Liver (tissue), 9 donors: ENCODE results near the gene PRELID3B. TPM values are rescaled to one million over a fixed set of nuclear protein-coding genes. Genes with fewer than 3 reads are reported as not detected.

Experiments
- DNase-seq: peaks from one replicate; pipeline ENCODE4 v3.0.0-alpha.2; 2017; ENCODE audit warnings: low spot score
- H3K27ac ChIP-seq, 2 donors: one replicate each; pipeline ENCODE4 v1.7.0; 2013; ENCODE audit warnings: inconsistent platforms in 2 of 2, low read length in 2 of 2, control low read depth in 1 of 2, low read depth in 1 of 2, mild to moderate bottlenecking in 1 of 2
- H3K27me3 ChIP-seq, 4 donors: one replicate each; pipeline versions ENCODE4 v1.6.1 to v1.7.0; 2013; ENCODE audit warnings: low read length in 3 of 4, inconsistent platforms in 1 of 4, mild to moderate bottlenecking in 1 of 4, moderate library complexity in 1 of 4; ENCODE audit not compliant: control insufficient read depth in 4 of 4, insufficient read depth in 4 of 4
- H3K36me3 ChIP-seq, 4 donors: one replicate each; pipeline versions ENCODE4 v1.6.1 to v1.7.0; 2013; ENCODE audit warnings: low read length in 3 of 4, mild to moderate bottlenecking in 3 of 4, low read depth in 1 of 4, moderate library complexity in 1 of 4; ENCODE audit not compliant: control insufficient read depth in 4 of 4, insufficient read depth in 3 of 4
- H3K4me1 ChIP-seq, 4 donors: one replicate each; pipeline versions ENCODE4 v1.6.1 to v1.7.0; 2013; ENCODE audit warnings: low read length in 3 of 4, mild to moderate bottlenecking in 3 of 4, moderate library complexity in 1 of 4; ENCODE audit not compliant: control insufficient read depth in 4 of 4, insufficient read depth in 4 of 4
- H3K4me3 ChIP-seq, 3 donors: one replicate each; pipeline versions ENCODE4 v1.6.1 to v1.7.0; 2013; ENCODE audit warnings: low read length in 3 of 3, control low read depth in 1 of 3, low read depth in 1 of 3, mild to moderate bottlenecking in 1 of 3
- H3K9ac ChIP-seq, 2 donors: one replicate each; pipeline ENCODE4 v1.7.0; 2013; ENCODE audit warnings: low read length in 2 of 2, mild to moderate bottlenecking in 2 of 2, moderate library complexity in 2 of 2, control low read depth in 1 of 2, low read depth in 1 of 2
- H3K9me3 ChIP-seq, 4 donors: one replicate each; pipeline versions ENCODE4 v1.6.1 to v1.7.0; 2013; ENCODE audit warnings: low read length in 3 of 4; ENCODE audit not compliant: control insufficient read depth in 4 of 4
- EGR1 ChIP-seq, 2 donors: IDR thresholded peaks; 2 replicates each; pipeline ENCODE4 v1.6.1; 2016 to 2018; ENCODE audit warnings: antibody characterized with exemption in 2 of 2, low read depth in 2 of 2
- FOXA1 ChIP-seq: IDR thresholded peaks from 2 replicates; pipeline ENCODE4 v1.6.1; 2016; ENCODE audit warnings: antibody characterized with exemption
- FOXA2 ChIP-seq: IDR thresholded peaks from 2 replicates; pipeline ENCODE4 v1.6.1; 2016; ENCODE audit warnings: antibody characterized with exemption
- GABPA ChIP-seq, 2 donors: IDR thresholded peaks in 1 of 2; conservative IDR thresholded peaks in 1 of 2; 2 replicates each; pipeline ENCODE4 v1.6.1; 2016; ENCODE audit warnings: antibody characterized with exemption in 2 of 2, mild to moderate bottlenecking in 1 of 2, moderate library complexity in 1 of 2
- HNF4A ChIP-seq, 2 donors: conservative IDR thresholded peaks; 2 replicates each; pipeline ENCODE4 v1.6.1; 2016; ENCODE audit warnings: antibody characterized with exemption in 2 of 2, mild to moderate bottlenecking in 2 of 2
- HNF4G ChIP-seq: IDR thresholded peaks from 2 replicates; pipeline ENCODE4 v1.6.1; 2016; ENCODE audit warnings: antibody characterized with exemption
- JUND ChIP-seq, 2 donors: IDR thresholded peaks; 2 replicates each; pipeline ENCODE4 v1.6.1; 2016; ENCODE audit warnings: antibody characterized with exemption in 2 of 2
- NR2F2 ChIP-seq: IDR thresholded peaks from 2 replicates; pipeline ENCODE4 v1.6.1; 2016; ENCODE audit warnings: antibody characterized with exemption
- RAD21 ChIP-seq, 2 donors: IDR thresholded peaks; 2 replicates each; pipeline ENCODE4 v1.6.1; 2016; ENCODE audit warnings: antibody characterized with exemption in 2 of 2, mild to moderate bottlenecking in 2 of 2
- RXRA ChIP-seq, 2 donors: IDR thresholded peaks; 2 replicates each; pipeline ENCODE4 v1.6.1; 2017 to 2018; ENCODE audit warnings: antibody characterized with exemption in 2 of 2, mild to moderate bottlenecking in 1 of 2
- SP1 ChIP-seq: IDR thresholded peaks from 2 replicates; pipeline ENCODE4 v1.6.1; 2018; ENCODE audit warnings: antibody characterized with exemption, mild to moderate bottlenecking
- TAF1 ChIP-seq: conservative IDR thresholded peaks from 2 replicates; pipeline ENCODE4 v1.6.1; 2016; ENCODE audit warnings: antibody characterized with exemption, mild to moderate bottlenecking
- YY1 ChIP-seq: IDR thresholded peaks from 2 replicates; pipeline ENCODE4 v1.6.1; 2016; ENCODE audit warnings: antibody characterized with exemption, mild to moderate bottlenecking
- WGBS: extraction: QIAGEN DNeasy Blood & Tissue Kit; methylation state at CpG from one replicate; pipeline ENCODE4 v1.1.7; 2013; 5-methylcytosine and 5-hydroxymethylcytosine counted together
- polyA plus RNA-seq, 2 donors: library from polyadenylated mRNA; stranded (reverse) in 1 of 2; unstranded in 1 of 2; fragments of 200-250 nt in 1 of 2; fragments of >200 nt in 1 of 2; fragmentation: Nextera tagmentation in 1 of 2; extraction: Ambion mirVana in 1 of 2; gene quantifications; one replicate each; pipeline versions ENCODE4 v1.2.1 to v1.2.3, GENCODE V29; 2013 to 2015
- total RNA-seq, 2 donors: library from RNA; depleted of rRNA; stranded (reverse); fragments of >200 nt; gene quantifications; one replicate each; pipeline ENCODE4 v1.2.3, GENCODE V29; 2014
- TF ChIP-seq, protein P1 (sequence below): fragments of 150-350 bp; IDR thresholded peaks from 2 replicates; pipeline ENCODE4 v1.5.1; 2017; ENCODE audit warnings: improper control_type of control experiment, low read depth, low read length; ENCODE audit not compliant: missing input control
- TF ChIP-seq, protein P2 (sequence below): IDR thresholded peaks from 2 replicates; pipeline ENCODE4 v1.6.1; 2016; ENCODE audit warnings: antibody characterized with exemption, mild to moderate bottlenecking
- TF ChIP-seq, protein P3 (sequence below): IDR thresholded peaks from 2 replicates; pipeline ENCODE4 v1.6.1; 2016; ENCODE audit warnings: antibody characterized with exemption
- TF ChIP-seq, protein P4 (sequence below): IDR thresholded peaks from 2 replicates; pipeline ENCODE4 v1.6.1; 2016; ENCODE audit warnings: antibody characterized with exemption
- TF ChIP-seq, protein P5 (sequence below): IDR thresholded peaks from 2 replicates; pipeline ENCODE4 v1.6.1; 2016; ENCODE audit warnings: antibody characterized with exemption
- donor health status: healthy.
- donor health status: healthy.
- donor health status: healthy.
- donor health status: healthy.
- donor health status: healthy.

Gene PRELID3B
- total and polyA plus RNA-seq, 4 donors: 18.2 to 38.1 (median 25.3) TPM

DNA sequence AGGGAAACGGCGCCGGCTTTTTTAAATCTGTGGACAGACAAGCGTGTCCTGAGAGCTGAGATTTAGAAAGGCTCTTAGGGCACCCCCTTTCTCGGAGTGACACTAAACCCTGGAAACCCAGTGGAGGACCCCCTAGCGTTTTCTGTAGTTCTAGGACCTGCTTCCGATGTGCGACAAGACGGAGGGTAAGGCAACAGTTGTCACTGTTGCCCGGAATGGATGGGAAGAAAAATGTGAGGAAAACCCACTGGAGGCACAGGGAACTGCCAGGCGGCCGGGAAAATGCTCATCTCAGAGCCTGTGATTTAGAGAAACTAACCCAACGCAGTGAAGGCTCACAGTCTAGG lies 9.9 kb downstream of the PRELID3B start:
- TF ChIP-seq TAF1 (peak; percentile 30), EGR1 (IDR thresholded peaks at IDR 0.05; ENCODE audit: low read depth in 2 of 2) (no peak)
- TF ChIP-seq, protein P1, sequence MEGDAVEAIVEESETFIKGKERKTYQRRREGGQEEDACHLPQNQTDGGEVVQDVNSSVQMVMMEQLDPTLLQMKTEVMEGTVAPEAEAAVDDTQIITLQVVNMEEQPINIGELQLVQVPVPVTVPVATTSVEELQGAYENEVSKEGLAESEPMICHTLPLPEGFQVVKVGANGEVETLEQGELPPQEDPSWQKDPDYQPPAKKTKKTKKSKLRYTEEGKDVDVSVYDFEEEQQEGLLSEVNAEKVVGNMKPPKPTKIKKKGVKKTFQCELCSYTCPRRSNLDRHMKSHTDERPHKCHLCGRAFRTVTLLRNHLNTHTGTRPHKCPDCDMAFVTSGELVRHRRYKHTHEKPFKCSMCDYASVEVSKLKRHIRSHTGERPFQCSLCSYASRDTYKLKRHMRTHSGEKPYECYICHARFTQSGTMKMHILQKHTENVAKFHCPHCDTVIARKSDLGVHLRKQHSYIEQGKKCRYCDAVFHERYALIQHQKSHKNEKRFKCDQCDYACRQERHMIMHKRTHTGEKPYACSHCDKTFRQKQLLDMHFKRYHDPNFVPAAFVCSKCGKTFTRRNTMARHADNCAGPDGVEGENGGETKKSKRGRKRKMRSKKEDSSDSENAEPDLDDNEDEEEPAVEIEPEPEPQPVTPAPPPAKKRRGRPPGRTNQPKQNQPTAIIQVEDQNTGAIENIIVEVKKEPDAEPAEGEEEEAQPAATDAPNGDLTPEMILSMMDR: peak; percentile 34
- H3K36me3 ChIP-seq: peaks cover 9 to 45% (median 42%) of the 10 kb centered on the region in 4 donors
- WGBS: 1% methylated on average over 13 of the region's 13 CpGs

DNA sequence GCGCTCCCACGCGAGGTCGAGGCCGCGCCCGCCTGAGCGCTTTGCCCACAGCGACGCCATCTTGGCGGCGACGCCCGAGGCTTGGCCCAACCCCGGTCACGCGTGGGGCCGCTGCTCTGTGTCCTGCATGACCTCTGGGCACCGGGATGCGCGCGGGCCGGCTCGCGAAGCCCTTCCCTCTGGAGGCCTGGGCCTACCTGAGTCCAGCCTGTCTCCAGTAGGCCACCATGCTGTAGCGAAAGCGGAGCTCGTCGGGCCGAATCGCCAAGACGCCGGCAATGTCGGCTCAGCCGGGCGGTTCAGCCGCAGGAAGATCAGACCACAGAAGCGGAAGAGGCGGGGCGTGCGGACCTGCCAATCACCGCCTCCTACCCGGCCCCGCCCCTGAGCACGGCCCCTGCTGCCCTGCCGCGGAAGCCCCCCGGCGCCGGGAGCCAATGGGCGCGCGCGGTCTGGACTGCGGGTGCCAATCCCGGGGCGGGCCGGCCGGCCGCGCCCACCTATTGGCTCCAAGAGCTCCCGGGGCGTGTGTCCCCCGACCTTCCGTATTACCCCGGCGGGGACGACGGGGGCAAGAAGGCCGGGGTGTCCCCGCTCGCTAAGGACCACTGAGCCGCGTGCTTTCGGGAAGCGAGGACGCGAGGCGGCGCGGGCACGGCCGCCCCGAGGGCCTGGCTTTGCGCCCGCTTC lies 10.4 kb downstream of the PRELID3B start, which contains the start of gene ATP5F1E:
TSS of gene ATP5F1E (minus strand) at position 313 of the 690 bp plus-strand sequence. CDS start at position 229, 84 bp downstream.
- Histone ChIP-seq H3K27ac (peak within 1 kb of the TSS; percentile 77 to 79), H3K4me1 (peaks cover 3 to 22% (median 17%) of the 10 kb centered on the region in 4 donors), H3K27me3 (no peaks in the 10 kb centered on the region), H3K9me3 (no peaks in the 10 kb centered on the region), H3K4me3 (peak within 1 kb of the TSS; percentile 67 to 94 (median 79)), H3K9ac (peak within 1 kb of the TSS; percentile 62 to 83), H3K36me3 (peaks cover 5 to 46% (median 39%) of the 10 kb centered on the region in 4 donors)
- WGBS: under 1% methylated on average over 86 of the region's 86 CpGs
- peak; percentile 97 for DNase-seq
- TF ChIP-seq SP1: no peak
- TF ChIP-seq RAD21 (IDR thresholded peaks at IDR 0.05): peak in 1 of 2 donors; percentile 26
- TF ChIP-seq FOXA1: no peak
- no peak for TF ChIP-seq TAF1
- TF ChIP-seq JUND (IDR thresholded peaks at IDR 0.05): no peak
- peak; percentile 93 for TF ChIP-seq YY1
- peak in 1 of 2 donors; percentile 13 for TF ChIP-seq RXRA (IDR thresholded peaks at IDR 0.05)
- TF ChIP-seq, protein P2, sequence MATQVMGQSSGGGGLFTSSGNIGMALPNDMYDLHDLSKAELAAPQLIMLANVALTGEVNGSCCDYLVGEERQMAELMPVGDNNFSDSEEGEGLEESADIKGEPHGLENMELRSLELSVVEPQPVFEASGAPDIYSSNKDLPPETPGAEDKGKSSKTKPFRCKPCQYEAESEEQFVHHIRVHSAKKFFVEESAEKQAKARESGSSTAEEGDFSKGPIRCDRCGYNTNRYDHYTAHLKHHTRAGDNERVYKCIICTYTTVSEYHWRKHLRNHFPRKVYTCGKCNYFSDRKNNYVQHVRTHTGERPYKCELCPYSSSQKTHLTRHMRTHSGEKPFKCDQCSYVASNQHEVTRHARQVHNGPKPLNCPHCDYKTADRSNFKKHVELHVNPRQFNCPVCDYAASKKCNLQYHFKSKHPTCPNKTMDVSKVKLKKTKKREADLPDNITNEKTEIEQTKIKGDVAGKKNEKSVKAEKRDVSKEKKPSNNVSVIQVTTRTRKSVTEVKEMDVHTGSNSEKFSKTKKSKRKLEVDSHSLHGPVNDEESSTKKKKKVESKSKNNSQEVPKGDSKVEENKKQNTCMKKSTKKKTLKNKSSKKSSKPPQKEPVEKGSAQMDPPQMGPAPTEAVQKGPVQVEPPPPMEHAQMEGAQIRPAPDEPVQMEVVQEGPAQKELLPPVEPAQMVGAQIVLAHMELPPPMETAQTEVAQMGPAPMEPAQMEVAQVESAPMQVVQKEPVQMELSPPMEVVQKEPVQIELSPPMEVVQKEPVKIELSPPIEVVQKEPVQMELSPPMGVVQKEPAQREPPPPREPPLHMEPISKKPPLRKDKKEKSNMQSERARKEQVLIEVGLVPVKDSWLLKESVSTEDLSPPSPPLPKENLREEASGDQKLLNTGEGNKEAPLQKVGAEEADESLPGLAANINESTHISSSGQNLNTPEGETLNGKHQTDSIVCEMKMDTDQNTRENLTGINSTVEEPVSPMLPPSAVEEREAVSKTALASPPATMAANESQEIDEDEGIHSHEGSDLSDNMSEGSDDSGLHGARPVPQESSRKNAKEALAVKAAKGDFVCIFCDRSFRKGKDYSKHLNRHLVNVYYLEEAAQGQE: peak; percentile 61
- no peak for TF ChIP-seq HNF4G
- TF ChIP-seq HNF4A (conservative IDR thresholded peaks at IDR 0.05): no peak
- peak; percentile 9 to 76 for TF ChIP-seq GABPA (IDR thresholded peaks at IDR 0.05 in 1 of 2, conservative IDR thresholded peaks at IDR 0.05 in 1 of 2)
- no peak for TF ChIP-seq EGR1 (IDR thresholded peaks at IDR 0.05; ENCODE audit: low read depth in 2 of 2)
- TF ChIP-seq, protein P3, sequence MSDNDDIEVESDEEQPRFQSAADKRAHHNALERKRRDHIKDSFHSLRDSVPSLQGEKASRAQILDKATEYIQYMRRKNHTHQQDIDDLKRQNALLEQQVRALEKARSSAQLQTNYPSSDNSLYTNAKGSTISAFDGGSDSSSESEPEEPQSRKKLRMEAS: no peak
- TF ChIP-seq, protein P4, sequence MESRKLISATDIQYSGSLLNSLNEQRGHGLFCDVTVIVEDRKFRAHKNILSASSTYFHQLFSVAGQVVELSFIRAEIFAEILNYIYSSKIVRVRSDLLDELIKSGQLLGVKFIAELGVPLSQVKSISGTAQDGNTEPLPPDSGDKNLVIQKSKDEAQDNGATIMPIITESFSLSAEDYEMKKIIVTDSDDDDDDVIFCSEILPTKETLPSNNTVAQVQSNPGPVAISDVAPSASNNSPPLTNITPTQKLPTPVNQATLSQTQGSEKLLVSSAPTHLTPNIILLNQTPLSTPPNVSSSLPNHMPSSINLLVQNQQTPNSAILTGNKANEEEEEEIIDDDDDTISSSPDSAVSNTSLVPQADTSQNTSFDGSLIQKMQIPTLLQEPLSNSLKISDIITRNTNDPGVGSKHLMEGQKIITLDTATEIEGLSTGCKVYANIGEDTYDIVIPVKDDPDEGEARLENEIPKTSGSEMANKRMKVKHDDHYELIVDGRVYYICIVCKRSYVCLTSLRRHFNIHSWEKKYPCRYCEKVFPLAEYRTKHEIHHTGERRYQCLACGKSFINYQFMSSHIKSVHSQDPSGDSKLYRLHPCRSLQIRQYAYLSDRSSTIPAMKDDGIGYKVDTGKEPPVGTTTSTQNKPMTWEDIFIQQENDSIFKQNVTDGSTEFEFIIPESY: no peak
- TF ChIP-seq, protein P1: no peak
- no peak for TF ChIP-seq FOXA2
- no peak for TF ChIP-seq NR2F2
- TF ChIP-seq, protein P5, sequence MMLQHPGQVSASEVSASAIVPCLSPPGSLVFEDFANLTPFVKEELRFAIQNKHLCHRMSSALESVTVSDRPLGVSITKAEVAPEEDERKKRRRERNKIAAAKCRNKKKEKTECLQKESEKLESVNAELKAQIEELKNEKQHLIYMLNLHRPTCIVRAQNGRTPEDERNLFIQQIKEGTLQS: no peak

More for the DNA sequence above, 9.9 kb downstream of the PRELID3B start:
- H3K4me3 ChIP-seq: peak overlapping the region; percentile 67 to 72 (median 67)
- H3K27me3 ChIP-seq: no peaks in the 10 kb centered on the region
- peak overlapping the region; percentile 71 to 77 for H3K27ac ChIP-seq
- H3K9ac ChIP-seq: peak overlapping the region; percentile 54 to 62
- H3K9me3 ChIP-seq: no peaks in the 10 kb centered on the region
- DNase-seq: no peak
- H3K4me1 ChIP-seq: peaks cover 3 to 18% (median 17%) of the 10 kb centered on the region in 4 donors
